B cell (primary cell): ENCODE data around the gene CHCHD6.

ENCODE experiments used
- EZH2 ChIP-seq: IDR thresholded peaks from 2 replicates; pipeline ENCODE4 v1.6.1; 2012; ENCODE audit warnings: borderline replicate concordance, low read depth, mild to moderate bottlenecking, moderate library complexity, low read length; ENCODE audit not compliant: insufficient read depth, poor library complexity, severe bottlenecking
- TF ChIP-seq, protein P1 (sequence below): fragments of 200-600 bp; IDR thresholded peaks from one replicate; pipeline ENCODE4 v1.8.0; 2022; ENCODE audit warnings: antibody characterized with exemption, mild to moderate bottlenecking

DNA sequence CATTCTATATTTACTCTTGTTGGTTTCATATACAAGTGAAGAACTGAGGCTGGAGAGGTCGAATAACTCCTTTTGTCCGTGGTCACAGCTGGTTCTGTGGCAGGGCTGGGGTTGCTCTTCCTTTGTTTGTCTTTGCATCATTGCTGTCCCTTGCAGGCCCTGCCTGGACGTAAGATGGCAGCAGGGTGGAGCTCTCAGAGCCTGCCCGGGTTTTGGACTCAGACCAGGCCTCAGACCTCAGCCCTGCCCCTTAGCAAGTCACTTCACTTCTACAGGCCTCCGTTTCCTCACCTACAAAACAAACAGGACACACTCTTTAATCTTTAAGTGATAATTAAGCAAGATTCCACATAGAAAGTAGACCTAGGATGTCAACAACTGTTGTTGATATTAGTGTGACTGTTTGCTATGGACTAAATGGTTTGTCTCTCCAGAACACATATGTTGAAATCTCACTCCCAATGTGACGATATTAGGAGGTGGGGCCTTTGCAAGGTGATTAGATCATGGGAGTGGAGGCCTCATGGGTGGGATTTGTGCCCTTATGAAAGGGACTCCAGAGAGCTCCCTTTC lies 213.3 kb downstream of the CHCHD6 start:
- TF ChIP-seq, protein P1, sequence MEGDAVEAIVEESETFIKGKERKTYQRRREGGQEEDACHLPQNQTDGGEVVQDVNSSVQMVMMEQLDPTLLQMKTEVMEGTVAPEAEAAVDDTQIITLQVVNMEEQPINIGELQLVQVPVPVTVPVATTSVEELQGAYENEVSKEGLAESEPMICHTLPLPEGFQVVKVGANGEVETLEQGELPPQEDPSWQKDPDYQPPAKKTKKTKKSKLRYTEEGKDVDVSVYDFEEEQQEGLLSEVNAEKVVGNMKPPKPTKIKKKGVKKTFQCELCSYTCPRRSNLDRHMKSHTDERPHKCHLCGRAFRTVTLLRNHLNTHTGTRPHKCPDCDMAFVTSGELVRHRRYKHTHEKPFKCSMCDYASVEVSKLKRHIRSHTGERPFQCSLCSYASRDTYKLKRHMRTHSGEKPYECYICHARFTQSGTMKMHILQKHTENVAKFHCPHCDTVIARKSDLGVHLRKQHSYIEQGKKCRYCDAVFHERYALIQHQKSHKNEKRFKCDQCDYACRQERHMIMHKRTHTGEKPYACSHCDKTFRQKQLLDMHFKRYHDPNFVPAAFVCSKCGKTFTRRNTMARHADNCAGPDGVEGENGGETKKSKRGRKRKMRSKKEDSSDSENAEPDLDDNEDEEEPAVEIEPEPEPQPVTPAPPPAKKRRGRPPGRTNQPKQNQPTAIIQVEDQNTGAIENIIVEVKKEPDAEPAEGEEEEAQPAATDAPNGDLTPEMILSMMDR: no peak
- no peak for TF ChIP-seq EZH2
